GM18951 (cell line): Measurements from ENCODE around the gene MDFI.

Experiments
- POLR2A ChIP-seq: IDR thresholded peaks from 4 replicates; pipeline ENCODE4 v1.6.1; 2011; ENCODE audit warnings: mild to moderate bottlenecking; ENCODE audit not compliant: insufficient read length, insufficient read depth; ENCODE audit errors: extremely low read depth
- in situ Hi-C: fragments of 300-500 bp; cut with MboI; formaldehyde crosslinking; loops from one replicate; pipeline ENCODE4 v1.12.0; 2022; ENCODE audit warnings: low sequenced_read_pairs, mixed read lengths, inconsistent platforms; ENCODE audit not compliant: unreplicated experiment

MDFI gene

DNA sequence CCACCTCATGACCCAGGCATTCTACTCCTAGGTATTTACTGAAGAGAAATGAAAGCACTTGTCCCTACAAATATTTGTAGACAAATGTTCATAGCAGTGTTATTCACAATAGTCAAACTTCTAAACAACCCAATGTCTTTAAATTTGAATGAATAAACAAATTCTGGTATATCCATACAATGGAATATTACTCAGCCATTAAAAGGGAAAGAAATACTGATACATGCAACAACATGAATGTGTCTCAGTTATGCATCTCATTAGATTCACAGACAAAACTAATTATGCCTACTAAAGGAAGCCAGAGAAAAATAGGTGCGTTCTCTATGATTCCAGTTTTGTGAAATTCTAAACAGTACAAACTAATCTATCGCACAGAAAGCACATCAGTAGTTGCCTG, 30.7 kb downstream of the MDFI start:
- in situ Hi-C loops: no loop called here
- no peak for TF ChIP-seq POLR2A

DNA sequence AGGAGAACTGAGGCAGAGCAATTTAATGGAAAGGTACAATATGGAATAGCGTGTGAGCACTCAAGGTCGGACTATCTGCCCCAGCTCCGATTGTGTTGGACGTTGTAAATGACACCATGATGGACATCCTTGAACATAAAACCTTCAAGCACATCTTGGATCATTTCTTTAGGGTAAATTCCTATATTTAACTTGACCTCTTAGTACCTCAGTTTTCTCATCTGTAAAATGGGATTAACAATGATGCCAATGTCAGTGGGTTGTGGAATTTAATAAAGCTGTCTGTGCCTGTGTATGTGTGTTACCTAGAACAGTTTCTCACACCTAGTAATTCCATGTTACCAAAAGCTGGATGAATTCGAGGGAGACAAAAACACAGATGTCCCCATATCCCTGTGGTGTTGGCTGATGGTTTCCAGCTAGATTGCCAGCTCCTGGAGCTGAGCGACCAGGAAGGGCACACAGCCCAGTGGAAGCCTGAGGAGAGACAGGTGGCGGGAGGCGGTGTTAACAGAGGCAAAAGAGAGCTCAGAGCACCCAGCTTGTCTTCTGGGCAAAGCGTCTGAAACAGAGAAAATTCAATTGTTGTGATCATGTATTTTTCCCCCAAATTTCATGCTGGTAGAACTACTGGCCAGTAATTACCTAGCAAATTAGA, 32.6 kb downstream of the MDFI start:
- TF ChIP-seq POLR2A: no peak

DNA sequence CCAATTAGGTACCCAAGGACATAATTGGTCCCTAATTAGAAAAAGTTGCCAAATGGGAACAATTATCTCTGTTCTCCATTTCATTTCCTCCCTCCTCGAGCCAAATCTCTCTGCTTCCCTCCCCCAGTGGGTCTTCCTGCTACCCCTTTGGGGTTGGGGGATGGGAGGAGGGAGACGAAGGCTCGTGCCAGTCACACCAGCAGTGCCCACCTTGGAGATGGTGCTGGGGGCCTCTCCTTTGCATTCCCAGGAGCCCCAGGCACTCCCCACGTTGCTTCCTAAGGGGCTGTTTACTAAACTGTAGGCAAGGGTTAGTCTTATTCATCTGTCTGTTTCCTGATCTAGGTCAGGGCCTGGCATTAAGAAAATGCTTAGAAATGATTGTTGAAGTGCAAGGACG, 33.1 kb downstream of the MDFI start:
- TF ChIP-seq POLR2A: no peak
- in situ Hi-C loops: loop anchor here (10.0 kb wide), 1 partner anchor 67 kb away; no protein-coding TSS in a partner anchor

More for the DNA sequence above, 32.6 kb downstream of the MDFI start:
- in situ Hi-C loops: loop anchor here (10.0 kb wide), 1 partner anchor 66 kb away; no protein-coding TSS in a partner anchor

DNA sequence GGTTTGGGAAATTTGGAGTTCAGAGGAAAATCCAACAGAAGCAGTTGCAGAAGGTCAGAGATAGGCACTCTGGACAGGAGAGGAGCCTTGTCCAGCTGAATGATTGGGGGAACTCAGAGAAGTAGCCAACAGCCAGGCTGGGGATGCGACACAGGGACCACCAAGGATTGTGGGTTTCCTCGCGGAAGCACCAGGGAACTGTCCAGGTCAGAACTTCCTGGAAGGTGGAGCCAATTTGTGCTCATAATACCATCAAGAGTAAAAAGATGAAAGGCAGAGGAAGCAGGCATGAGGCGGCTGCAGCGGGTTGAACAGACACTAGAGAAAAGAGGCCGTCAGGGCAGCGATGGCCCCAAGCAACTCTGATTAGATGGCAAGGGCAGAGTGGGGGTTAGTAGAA, 33.7 kb downstream of the MDFI start:
- no peak for TF ChIP-seq POLR2A
- in situ Hi-C loops: loop anchor here (10.0 kb wide), 1 partner anchor 67 kb away; no protein-coding TSS in a partner anchor

DNA sequence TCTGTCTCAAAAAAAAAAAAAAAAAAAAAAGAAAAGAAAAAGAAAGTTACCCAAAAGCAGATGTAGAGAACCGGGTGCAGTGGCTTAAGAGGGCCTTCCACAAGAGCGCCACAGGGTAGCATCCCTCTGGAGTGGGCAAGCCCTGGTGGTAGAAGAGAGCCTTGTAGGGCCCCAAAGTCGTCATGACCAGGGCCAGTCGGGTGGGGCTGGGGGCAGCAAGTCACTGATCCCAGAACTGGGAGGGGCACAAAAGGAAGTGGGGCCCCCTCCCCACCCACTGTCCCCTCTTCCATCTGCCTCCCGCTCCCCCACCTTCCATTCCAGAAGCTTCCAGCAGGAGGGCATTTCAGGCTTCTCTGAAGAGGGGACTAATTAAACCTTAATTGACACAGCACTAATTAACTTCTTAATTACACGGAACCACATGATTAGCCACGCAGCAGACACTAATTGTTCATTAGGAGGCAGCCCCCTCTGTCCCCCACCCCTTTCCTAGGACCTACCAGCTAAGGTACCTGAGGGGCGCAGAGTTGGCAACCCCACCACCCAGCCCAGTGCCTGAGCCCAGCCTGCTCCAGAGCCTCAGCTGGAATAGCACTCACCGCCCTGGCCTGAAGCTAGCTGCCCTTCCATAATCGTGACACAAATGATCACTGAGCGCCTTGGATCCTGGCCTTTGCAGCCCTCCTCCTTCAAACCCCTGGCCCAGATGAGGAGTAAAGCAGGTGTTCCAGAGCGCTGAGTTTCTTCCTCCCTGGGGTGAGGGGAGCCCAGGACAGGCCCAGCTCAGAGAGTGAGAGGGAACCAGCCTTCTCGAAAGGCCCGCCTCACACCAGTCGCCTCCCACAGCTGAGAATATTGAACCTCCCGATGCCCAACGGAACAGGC, 34.8 kb downstream of the MDFI start:
- no peak for TF ChIP-seq POLR2A
- in situ Hi-C loops: loop anchor here (10.0 kb wide), 1 partner anchor 68 kb away; no protein-coding TSS in a partner anchor

DNA sequence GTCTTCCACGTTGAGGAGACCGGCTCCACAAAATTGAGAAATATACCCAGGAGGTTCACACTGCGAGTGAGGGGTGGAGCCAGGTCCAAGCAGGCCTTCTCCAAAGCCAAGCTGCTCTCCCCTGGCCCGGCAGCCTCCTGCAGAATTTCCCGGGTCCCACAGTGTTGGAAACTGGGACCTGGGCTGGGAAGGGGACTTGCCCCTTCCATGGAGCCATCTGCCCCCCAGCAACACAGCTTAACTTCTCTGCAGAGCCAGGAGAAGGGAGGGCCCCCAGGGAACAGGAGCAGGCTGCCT, 35.4 kb downstream of the MDFI start:
- in situ Hi-C loops: loop anchor here (10.0 kb wide), 1 partner anchor 69 kb away; no protein-coding TSS in a partner anchor
- TF ChIP-seq POLR2A: no peak

DNA sequence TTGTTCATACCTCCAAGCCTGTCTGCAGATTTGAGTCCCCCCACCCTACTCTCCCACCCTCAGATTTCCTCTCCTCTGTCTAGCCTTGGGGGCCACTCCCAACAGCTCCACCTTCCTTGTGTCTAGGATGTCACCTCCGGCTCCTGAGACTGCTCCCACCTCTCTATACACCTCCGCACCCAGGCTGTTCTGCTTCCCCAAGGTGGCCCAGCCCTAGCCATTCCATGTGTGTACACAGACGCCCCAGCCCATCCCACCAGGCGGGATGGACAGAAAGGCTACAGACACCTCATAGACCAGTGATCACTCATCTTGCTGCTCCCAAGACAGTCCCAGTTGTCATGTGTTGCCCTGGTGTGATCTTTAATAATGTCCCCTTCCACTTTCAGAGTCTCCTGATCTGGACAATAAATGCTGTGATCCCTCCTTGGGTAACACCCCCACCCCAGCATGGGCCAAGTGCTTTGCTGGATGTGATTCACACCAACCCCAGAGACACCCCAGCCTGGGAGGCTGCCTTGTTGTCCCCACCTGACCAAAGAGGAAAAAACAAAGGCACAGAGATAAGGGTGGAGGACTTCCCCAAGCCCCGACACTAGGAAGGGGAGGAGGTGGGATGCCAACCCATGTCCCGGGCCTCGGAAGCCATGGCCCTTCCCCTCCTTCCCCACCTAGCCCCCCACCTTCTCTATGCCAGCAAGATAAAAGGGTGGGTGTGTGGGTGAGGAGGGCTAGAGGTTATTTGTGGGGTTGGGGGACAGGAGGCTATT, 36.1 kb downstream of the MDFI start:
- in situ Hi-C loops: loop anchor here (10.0 kb wide), 1 partner anchor 70 kb away; no protein-coding TSS in a partner anchor
- no peak for TF ChIP-seq POLR2A

DNA sequence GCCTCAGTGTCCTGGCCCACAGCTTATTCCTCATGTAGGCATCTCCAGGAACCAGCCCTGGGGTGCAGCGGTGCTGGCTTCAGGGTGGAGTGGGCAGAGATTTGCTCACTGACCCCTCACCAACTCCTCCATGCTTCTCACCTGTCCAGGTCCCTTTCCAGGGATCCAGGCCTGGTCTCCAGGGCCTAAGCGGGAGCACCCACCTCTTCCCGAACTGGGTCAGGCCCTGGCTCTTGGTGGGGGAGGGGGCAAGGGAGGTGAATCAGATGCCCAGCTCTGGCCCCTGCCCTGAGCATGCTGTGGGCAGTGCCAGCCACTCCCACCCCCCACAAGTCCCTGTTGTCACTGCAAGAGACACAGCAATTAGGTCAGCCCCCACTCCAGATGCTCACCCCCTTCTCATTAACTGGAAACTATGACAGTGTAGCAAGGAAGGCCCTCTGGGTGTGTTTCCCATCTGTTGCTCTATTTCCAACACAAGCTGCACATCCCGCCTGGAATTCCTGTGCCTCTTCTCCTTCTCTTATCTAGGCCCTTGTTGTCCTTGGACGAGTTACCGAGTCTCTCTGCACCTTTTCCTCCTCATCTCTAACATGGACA, 37.0 kb downstream of the MDFI start:
- TF ChIP-seq POLR2A: no peak
- in situ Hi-C loops: loop anchor here (10.0 kb wide), 1 partner anchor 70 kb away; no protein-coding TSS in a partner anchor

DNA sequence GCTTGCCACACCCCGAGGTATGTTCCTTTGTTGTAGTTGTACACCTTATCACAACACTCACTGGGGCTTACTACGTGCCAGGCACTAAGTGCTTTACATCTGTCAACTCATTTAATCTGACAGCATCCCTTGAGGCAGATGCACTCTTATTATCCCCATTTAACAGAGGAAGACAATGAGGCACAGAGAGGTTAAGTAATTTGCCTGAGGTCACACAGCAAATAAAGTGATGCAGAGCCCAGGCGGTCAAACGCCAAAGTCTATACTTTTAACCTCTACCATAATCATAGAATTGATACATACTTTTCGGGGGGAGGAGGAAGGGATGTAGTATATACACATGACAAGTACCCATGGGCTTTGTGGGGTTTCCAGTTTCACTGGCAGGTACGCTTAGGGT, 37.7 kb downstream of the MDFI start:
- no peak for TF ChIP-seq POLR2A
- in situ Hi-C loops: loop anchor here (10.0 kb wide), 1 partner anchor 71 kb away; no protein-coding TSS in a partner anchor

DNA sequence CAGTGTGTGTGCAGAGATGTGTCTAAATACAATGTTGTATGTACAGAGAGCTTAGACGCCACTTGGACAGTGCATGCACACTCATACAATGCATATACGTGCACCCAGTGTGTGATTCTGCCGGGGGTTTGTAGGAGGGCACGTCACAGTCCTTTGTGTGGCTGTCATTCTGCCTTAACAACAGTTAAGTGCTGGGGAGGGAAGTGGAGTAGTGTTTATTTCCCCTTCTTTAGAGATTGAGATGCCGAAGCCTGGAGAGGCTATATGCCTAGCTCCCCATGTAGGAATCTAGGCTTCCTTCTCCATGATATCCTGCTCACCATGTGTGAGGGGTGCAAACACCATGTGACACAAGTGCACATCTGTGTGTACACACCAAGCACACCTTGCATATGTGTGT, 38.2 kb downstream of the MDFI start:
- in situ Hi-C loops: loop anchor here (10.0 kb wide), 1 partner anchor 72 kb away; no protein-coding TSS in a partner anchor
- no peak for TF ChIP-seq POLR2A

DNA sequence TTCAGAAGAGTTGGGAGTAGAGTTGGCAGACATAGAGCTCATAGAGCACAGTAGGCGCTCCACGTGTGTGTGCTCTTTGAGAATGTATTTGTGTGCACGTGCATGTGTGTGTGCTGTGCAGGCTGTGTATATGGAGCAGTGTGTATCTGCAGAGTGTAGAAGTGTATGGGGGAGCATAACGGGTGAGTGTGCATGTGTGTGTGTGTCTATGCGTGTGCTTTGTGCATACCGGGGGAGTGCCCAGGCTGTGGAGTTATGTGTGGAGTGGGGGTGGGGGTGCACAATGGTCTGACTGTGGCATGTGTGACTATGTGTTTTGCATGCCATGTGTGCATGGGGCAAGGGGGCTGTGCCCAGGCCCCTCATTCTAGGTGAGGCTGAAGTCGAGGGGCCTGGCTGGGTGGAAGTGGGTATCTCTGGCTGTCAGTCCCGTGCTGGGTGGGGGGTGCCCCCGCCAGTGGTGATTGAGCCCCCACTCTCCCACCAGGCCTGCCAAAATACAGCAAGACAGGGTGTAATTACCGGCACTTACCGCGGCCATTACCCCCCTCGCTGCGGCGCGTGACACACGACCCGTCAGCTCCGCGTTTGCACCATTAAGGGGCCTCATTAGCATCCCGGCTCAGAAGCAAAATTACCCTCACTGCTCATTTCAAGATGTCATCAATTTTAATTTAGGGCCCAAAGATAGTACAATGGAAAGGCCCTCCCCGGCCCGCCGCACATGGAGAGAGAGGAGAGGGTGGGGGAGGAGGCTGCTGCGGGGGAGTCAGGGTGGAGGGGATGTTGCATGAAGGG, 39.1 kb downstream of the MDFI start:
- TF ChIP-seq POLR2A: no peak
- in situ Hi-C loops: loop anchor here (10.0 kb wide), 1 partner anchor 73 kb away; no protein-coding TSS in a partner anchor

DNA sequence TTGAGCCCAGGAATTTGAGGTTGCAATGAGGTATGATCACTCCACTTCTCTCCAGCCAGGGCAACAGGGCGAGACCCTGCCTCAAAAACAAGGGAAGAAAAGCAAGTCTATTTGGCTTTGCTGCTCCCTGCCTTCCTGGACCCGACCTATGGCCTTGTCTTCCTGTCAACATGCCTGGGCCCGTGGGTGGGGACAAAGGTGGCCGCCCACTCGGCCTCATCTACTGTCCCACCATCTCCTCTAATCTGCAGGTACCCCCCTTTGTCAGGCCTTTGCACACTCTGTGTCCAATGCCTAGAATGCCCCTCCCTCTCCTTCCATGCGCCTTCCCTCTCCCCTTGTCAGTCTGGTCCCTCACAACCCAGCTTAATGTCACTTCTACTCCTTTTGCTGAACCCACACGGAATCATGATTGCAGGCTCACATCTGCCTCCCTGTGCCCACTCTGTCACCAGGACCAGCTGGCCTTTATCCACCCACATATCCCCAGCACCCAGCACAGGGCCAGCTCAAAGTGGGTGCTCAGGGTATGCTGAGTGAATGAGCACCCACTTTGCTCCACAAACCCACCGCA, 40.3 kb downstream of the MDFI start:
- TF ChIP-seq POLR2A: no peak
- in situ Hi-C loops: loop anchor here (10.0 kb wide), 1 partner anchor 74 kb away; no protein-coding TSS in a partner anchor

DNA sequence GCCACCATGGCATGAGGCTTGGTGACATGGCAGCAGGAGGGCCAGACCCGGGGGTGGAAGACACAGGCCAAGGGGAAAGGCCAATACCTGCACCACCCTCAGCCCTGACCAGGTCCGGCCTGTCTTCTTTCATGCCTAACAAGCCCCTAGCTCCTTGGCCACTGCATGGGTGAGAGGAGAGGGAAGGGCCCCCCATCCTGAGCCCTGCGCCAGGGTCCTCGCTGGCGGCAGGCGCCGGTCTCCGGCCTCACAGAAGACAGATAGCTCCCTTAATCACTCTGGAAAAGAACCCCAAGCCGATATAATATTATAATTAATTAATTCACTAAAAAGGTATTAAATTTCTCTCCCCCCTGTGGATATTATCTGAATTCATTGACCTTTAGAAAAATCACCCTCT, 41.4 kb downstream of the MDFI start:
- in situ Hi-C loops: loop anchor here (10.0 kb wide), 1 partner anchor 75 kb away; no protein-coding TSS in a partner anchor
- no peak for TF ChIP-seq POLR2A
